ENCODE data around the gene VCAM1. TPM values are rescaled to one million over a fixed set of nuclear protein-coding genes. Genes with fewer than 3 reads are reported as not detected.

VCAM1 gene
- total and polyA plus RNA-seq, 9 of the 15 experiments (the other 6 are each of a cell fraction or from before 2014, with no cell fraction given), result 0.04 to 0.13 TPM; not detected in 7

DNA sequence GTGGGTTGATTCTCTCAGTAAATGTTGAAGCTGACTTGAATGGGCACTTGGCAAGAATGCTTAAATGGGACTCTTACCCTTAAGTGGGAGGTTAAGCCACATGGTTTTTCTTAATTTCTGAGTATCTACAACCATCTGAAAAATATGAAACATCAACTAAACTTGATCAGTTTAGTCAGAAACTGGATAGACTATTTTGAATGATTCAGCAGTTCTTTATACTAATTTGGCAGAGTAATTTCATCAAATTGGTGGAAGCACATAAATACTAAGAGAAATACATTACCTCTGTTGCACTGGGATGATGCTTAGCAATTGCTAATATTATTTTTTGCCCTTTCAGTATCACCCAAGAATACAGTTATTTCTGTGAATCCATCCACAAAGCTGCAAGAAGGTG is 4.7 kb downstream of the VCAM1 start:
- Histone ChIP-seq H3K9me1 (ENCODE audit: control insufficient read depth, insufficient read depth, low read length) (no peaks in the 10 kb centered on the region), H3K79me2 (ENCODE audit: control insufficient read depth, insufficient read depth, low read length) (no peaks in the 10 kb centered on the region), H3K27ac (ENCODE audit: extremely low read depth, low read depth, low read length) (no peak overlapping the region), H3K9me3 (replicated peaks; ENCODE audit: control insufficient read depth, insufficient read depth, low read depth, low read length) (no peaks in the 10 kb centered on the region), H4K20me1 (replicated peaks; ENCODE audit: control insufficient read depth, insufficient read depth, low read length) (no peaks in the 10 kb centered on the region), H2AFZ (ENCODE audit: low read depth, low read length) (no peak overlapping the region), H3K4me2 (ENCODE audit: insufficient read depth, low read length) (no peak overlapping the region), H3K4me1 (replicated peaks in 1 of 2; ENCODE audit: control insufficient read depth in 2 of 2, insufficient read depth in 2 of 2, low read length in 2 of 2) (no peaks in the 10 kb centered on the region), H3K4me3 (no peak overlapping the region), H3K9ac (ENCODE audit: insufficient read depth in 1 of 2, low read depth in 2 of 2, low read length in 2 of 2) (no peak overlapping the region), H3K36me3 (ENCODE audit: control insufficient read depth, insufficient read depth, low read length) (no peaks in the 10 kb centered on the region), H3K27me3 (ENCODE audit: control insufficient read depth in 2 of 2, insufficient read depth in 2 of 2, low read length in 2 of 2) (no peaks in the 10 kb centered on the region; a peak in 1 of 5 replicates)
- in situ Hi-C loops (cut with MboI), result no loop called here
- POLR2A ChIA-PET, result interaction anchor here (0.7 to 1.5 kb wide), 3 partner anchors 11 to 22 kb away, joined by 3 to 5 read pairs (median 3); no protein-coding TSS in a partner anchor
- TF ChIP-seq ZNF316 (IDR thresholded peaks at IDR 0.05) (peak; percentile 70; the same call in 1 of the 2 replicates), MAFG (tag; conservative IDR thresholded peaks at IDR 0.05) (0 out of 2 replicates have a peak, but pooled peaks have one; percentile 44), C11orf30 (IDR thresholded peaks at IDR 0.05; ENCODE audit: low read depth) (peak; percentile 59; the same call in 1 of the 2 replicates), EZH2 (IDR thresholded peaks at IDR 0.05; ENCODE audit: borderline replicate concordance, low read depth, low read length) (no peak), MAFF (IDR thresholded peaks at IDR 0.05; ENCODE audit: low read length) (0 out of 2 replicates have a peak, but pooled peaks have one; percentile 13)
- intact Hi-C loops (cut with micrococcal nuclease), result no loop called here
- CTCF ChIA-PET (ENCODE audit: low intra/inter-chr PET ratio), result no interaction called here
- ATAC-seq (no peak), DNase-seq (ENCODE audit: extremely low read depth in 1 of 4, low spot score in 3 of 4) (no peak), FAIRE-seq (no peak)
- BruUV-seq (replicated peaks), result no TSS peak

DNA sequence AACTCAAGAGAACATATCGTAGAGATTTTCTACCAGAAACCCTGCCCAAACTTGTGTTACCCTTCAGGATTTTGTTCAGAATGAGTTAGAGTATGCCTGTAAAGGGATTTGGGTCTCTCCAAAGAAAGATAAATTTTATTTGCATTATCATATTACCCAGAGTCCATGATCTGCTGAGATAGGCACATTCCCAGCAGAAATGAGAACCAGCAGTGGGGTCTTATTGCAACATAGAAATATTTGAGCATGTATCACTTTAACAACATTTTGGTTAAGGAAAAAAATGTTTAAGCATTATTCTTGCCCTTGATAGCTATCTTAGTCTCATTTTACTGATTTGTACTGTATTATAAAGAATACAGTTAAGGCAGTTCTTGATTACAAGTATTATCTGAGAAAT is 10.6 kb downstream of the VCAM1 start:
- Histone ChIP-seq H3K27me3 (ENCODE audit: control insufficient read depth in 2 of 2, insufficient read depth in 2 of 2, low read length in 2 of 2) (no peaks in the 10 kb centered on the region), H3K4me3 (no peak overlapping the region), H3K36me3 (ENCODE audit: control insufficient read depth, insufficient read depth, low read length) (no peaks in the 10 kb centered on the region), H2AFZ (ENCODE audit: low read depth, low read length) (no peak overlapping the region), H3K4me2 (ENCODE audit: insufficient read depth, low read length) (no peak overlapping the region), H3K9me3 (replicated peaks; ENCODE audit: control insufficient read depth, insufficient read depth, low read depth, low read length) (no peaks in the 10 kb centered on the region), H3K4me1 (replicated peaks in 1 of 2; ENCODE audit: control insufficient read depth in 2 of 2, insufficient read depth in 2 of 2, low read length in 2 of 2) (no peaks in the 10 kb centered on the region; a peak in 1 of 5 replicates), H3K9ac (ENCODE audit: insufficient read depth in 1 of 2, low read depth in 2 of 2, low read length in 2 of 2) (no peak overlapping the region), H3K9me1 (ENCODE audit: control insufficient read depth, insufficient read depth, low read length) (no peaks in the 10 kb centered on the region), H4K20me1 (replicated peaks; ENCODE audit: control insufficient read depth, insufficient read depth, low read length) (no peaks in the 10 kb centered on the region), H3K27ac (ENCODE audit: extremely low read depth, low read depth, low read length) (no peak overlapping the region), H3K79me2 (ENCODE audit: control insufficient read depth, insufficient read depth, low read length) (no peaks in the 10 kb centered on the region)
- ChIA-PET CTCF (ENCODE audit: low intra/inter-chr PET ratio) (no interaction called here), POLR2A (no interaction called here)
- WGBS (ENCODE audit: insufficient coverage, low coverage, missing lambda C conversion rate), result 33% methylated on average over 1 of the region's 1 CpG
- peak; percentile 23 for FAIRE-seq
- DNase-seq (ENCODE audit: extremely low read depth in 1 of 4, low spot score in 3 of 4), result no peak
- intact Hi-C loops (cut with micrococcal nuclease), result no loop called here
- no TSS peak for BruUV-seq (replicated peaks)
- in situ Hi-C loops (cut with MboI), result no loop called here
- ATAC-seq, result no peak
- TF ChIP-seq STAT5A (IDR thresholded peaks at IDR 0.05; ENCODE audit: borderline replicate concordance, low read length) (no peak), RBM17 (IDR thresholded peaks at IDR 0.05; ENCODE audit: borderline replicate concordance, low read depth, low read length) (no peak), SRSF1 (IDR thresholded peaks at IDR 0.05; ENCODE audit: low read depth, low read length) (no peak), SRF (CRISPR knock-in tag; IDR thresholded peaks at IDR 0.05) (no peak), ZNF212 (CRISPR knock-in tag; IDR thresholded peaks at IDR 0.05) (no peak), NFIX (CRISPR knock-in tag; IDR thresholded peaks at IDR 0.05; ENCODE audit: low read depth) (no peak)
- TF ChIP-seq, protein P1, sequence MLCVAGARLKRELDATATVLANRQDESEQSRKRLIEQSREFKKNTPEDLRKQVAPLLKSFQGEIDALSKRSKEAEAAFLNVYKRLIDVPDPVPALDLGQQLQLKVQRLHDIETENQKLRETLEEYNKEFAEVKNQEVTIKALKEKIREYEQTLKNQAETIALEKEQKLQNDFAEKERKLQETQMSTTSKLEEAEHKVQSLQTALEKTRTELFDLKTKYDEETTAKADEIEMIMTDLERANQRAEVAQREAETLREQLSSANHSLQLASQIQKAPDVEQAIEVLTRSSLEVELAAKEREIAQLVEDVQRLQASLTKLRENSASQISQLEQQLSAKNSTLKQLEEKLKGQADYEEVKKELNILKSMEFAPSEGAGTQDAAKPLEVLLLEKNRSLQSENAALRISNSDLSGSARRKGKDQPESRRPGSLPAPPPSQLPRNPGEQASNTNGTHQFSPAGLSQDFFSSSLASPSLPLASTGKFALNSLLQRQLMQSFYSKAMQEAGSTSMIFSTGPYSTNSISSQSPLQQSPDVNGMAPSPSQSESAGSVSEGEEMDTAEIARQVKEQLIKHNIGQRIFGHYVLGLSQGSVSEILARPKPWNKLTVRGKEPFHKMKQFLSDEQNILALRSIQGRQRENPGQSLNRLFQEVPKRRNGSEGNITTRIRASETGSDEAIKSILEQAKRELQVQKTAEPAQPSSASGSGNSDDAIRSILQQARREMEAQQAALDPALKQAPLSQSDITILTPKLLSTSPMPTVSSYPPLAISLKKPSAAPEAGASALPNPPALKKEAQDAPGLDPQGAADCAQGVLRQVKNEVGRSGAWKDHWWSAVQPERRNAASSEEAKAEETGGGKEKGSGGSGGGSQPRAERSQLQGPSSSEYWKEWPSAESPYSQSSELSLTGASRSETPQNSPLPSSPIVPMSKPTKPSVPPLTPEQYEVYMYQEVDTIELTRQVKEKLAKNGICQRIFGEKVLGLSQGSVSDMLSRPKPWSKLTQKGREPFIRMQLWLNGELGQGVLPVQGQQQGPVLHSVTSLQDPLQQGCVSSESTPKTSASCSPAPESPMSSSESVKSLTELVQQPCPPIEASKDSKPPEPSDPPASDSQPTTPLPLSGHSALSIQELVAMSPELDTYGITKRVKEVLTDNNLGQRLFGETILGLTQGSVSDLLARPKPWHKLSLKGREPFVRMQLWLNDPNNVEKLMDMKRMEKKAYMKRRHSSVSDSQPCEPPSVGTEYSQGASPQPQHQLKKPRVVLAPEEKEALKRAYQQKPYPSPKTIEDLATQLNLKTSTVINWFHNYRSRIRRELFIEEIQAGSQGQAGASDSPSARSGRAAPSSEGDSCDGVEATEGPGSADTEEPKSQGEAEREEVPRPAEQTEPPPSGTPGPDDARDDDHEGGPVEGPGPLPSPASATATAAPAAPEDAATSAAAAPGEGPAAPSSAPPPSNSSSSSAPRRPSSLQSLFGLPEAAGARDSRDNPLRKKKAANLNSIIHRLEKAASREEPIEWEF (CRISPR knock-in tag; IDR thresholded peaks at IDR 0.05), result no peak

All from K562 (cell line).